Endodermal cell (in vitro differentiated cells): ENCODE measurements around the gene NSL1. TPM values are rescaled to one million over a fixed set of nuclear protein-coding genes. Genes with fewer than 3 reads are reported as not detected.
A peak's percentile ranks its signal among the peaks of the same experiment; 100 is the strongest.
"Not testable (repeated sequence)": the region's sequence is repeated elsewhere in the genome, so short reads cannot be mapped to it uniquely, and the experiment has no call there.

ENCODE experiments used
- DNase-seq: peaks from one replicate; pipeline ENCODE4 v3.0.0-alpha.2; 2017
- H3K27ac ChIP-seq: 2 replicates; pipeline ENCODE4 v1.5.1; 2013; ENCODE audit warnings: mild to moderate bottlenecking, low read depth, low read length, moderate library complexity
- H3K27me3 ChIP-seq: 2 replicates; pipeline ENCODE4 v1.6.1; 2013; ENCODE audit warnings: mild to moderate bottlenecking, low read length, moderate library complexity; ENCODE audit not compliant: insufficient read depth, control insufficient read depth, poor library complexity, severe bottlenecking
- H3K36me3 ChIP-seq: 2 replicates; pipeline ENCODE4 v1.7.0; 2013; ENCODE audit warnings: mild to moderate bottlenecking, low read length, moderate library complexity; ENCODE audit not compliant: control insufficient read depth, insufficient read depth
- H3K4me1 ChIP-seq: one replicate; pipeline ENCODE4 v1.7.0; 2013; ENCODE audit warnings: low read length; ENCODE audit not compliant: control insufficient read depth, insufficient read depth
- H3K4me3 ChIP-seq: 2 replicates; pipeline ENCODE4 v1.5.1; 2013; ENCODE audit warnings: mild to moderate bottlenecking, low read length, moderate library complexity
- H3K9ac ChIP-seq: 2 replicates; pipeline ENCODE4 v1.6.1; 2013; ENCODE audit warnings: mild to moderate bottlenecking, low read length, moderate library complexity; ENCODE audit not compliant: poor library complexity, severe bottlenecking; ENCODE audit errors: extremely low read depth
- H3K9me3 ChIP-seq: 2 replicates; pipeline ENCODE4 v1.6.1; 2013; ENCODE audit warnings: mild to moderate bottlenecking, low read length, moderate library complexity; ENCODE audit not compliant: control insufficient read depth
- H3K27ac Mint-ChIP-seq: 2 replicates; pipeline ENCODE4 v1.8.0; 2020; ENCODE audit warnings: mixed read lengths
- H3K27me3 Mint-ChIP-seq: 2 replicates; pipeline ENCODE4 v1.8.0; 2021; ENCODE audit warnings: mild to moderate bottlenecking, mixed read lengths; ENCODE audit not compliant: insufficient read depth
- H3K36me3 Mint-ChIP-seq: 2 replicates; pipeline ENCODE4 v1.8.0; 2020; ENCODE audit warnings: low read depth, mixed read lengths
- H3K4me1 Mint-ChIP-seq: 2 replicates; pipeline ENCODE4 v1.8.0; 2020; ENCODE audit warnings: mixed read lengths
- H3K4me3 Mint-ChIP-seq: 2 replicates; pipeline ENCODE4 v1.8.0; 2020; ENCODE audit warnings: mild to moderate bottlenecking, moderate library complexity, mixed read lengths
- H3K9me3 Mint-ChIP-seq: 2 replicates; pipeline ENCODE4 v1.8.0; 2020; ENCODE audit warnings: mild to moderate bottlenecking, mixed read lengths
- WGBS, 2 experiments: methylation state at CpG; one replicate each; pipeline versions ENCODE4 v1.1.5 to v1.1.7; 2013; ENCODE audit warnings: missing lambda C conversion rate in 2 of 2, mixed read lengths in 1 of 2; ENCODE audit not compliant: insufficient coverage in 1 of 2, insufficient read length in 1 of 2; 5-methylcytosine and 5-hydroxymethylcytosine counted together
- total RNA-seq, 2 donors: library from RNA; stranded (reverse); fragmentation: NEBNext Ultra II Directional in 1 of 2; extraction: Animal tissue kit (Norgen Biotek cat#: 25700) in 1 of 2; gene quantifications; 2 replicates in 1 of 2; 3 replicates in 1 of 2; pipeline ENCODE4 v1.2.1, GENCODE V29; 2021
- TF ChIP-seq, protein P1 (sequence below): fragments of 200-600 bp; sonication (generic); conservative IDR thresholded peaks from 2 replicates; pipeline ENCODE4 v1.5.0; 2021; ENCODE audit warnings: antibody characterized with exemption, mild to moderate bottlenecking

Gene NSL1
- total RNA-seq, 2 donors from 2014 or later, result 47.6 to 57.7 TPM

DNA sequence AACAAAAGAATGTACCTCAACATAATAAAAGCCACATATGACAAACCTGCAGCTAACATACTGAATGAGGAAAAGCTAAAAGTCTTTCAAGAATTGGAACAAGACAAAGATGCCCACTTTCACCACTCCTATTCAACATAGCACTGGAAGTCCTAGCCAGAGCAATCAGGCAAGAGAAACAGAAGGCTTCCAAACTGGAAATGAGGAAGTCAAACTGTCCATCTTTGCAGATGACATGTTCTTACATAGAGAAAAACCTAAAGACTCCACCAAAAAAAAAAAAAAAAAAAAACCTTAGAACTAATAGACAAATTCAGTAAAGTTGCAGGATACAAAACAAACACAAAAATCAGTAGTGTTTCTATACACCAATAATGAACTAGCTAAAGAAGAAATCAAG, 20.2 kb downstream of the NSL1 start:
- no peaks in the 10 kb centered on the region for H3K4me1 Mint-ChIP-seq
- peaks cover 41% of the 10 kb centered on the region for H3K9me3 Mint-ChIP-seq

GRCh38 chr1:212769459-212770167, 22.0 kb downstream of the NSL1 start:
- DNase-seq, result no peak
- peaks cover 81% of the 10 kb centered on the region for H3K36me3 Mint-ChIP-seq
- WGBS, 2 experiments, result 100% methylated on average over 1 of the region's 1 CpG; no CpG with 5 or more reads in 1 of the 2 experiments
- Histone ChIP-seq H3K4me1 (no peaks in the 10 kb centered on the region), H3K36me3 (peaks cover 51% of the 10 kb centered on the region), H3K9ac (no peak overlapping the region), H3K9me3 (peaks cover 56% of the 10 kb centered on the region), H3K27ac (no peak overlapping the region), H3K27me3 (no peaks in the 10 kb centered on the region), H3K4me3 (peak overlapping the region; percentile 54)
- no peaks in the 10 kb centered on the region for H3K27me3 Mint-ChIP-seq
- peaks cover 43% of the 10 kb centered on the region for H3K9me3 Mint-ChIP-seq
- H3K27ac Mint-ChIP-seq, result no peak overlapping the region
- H3K4me1 Mint-ChIP-seq, result no peaks in the 10 kb centered on the region
- TF ChIP-seq, protein P1, sequence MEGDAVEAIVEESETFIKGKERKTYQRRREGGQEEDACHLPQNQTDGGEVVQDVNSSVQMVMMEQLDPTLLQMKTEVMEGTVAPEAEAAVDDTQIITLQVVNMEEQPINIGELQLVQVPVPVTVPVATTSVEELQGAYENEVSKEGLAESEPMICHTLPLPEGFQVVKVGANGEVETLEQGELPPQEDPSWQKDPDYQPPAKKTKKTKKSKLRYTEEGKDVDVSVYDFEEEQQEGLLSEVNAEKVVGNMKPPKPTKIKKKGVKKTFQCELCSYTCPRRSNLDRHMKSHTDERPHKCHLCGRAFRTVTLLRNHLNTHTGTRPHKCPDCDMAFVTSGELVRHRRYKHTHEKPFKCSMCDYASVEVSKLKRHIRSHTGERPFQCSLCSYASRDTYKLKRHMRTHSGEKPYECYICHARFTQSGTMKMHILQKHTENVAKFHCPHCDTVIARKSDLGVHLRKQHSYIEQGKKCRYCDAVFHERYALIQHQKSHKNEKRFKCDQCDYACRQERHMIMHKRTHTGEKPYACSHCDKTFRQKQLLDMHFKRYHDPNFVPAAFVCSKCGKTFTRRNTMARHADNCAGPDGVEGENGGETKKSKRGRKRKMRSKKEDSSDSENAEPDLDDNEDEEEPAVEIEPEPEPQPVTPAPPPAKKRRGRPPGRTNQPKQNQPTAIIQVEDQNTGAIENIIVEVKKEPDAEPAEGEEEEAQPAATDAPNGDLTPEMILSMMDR, result no peak
- H3K4me3 Mint-ChIP-seq, result no peak overlapping the region

More for the DNA sequence above, 20.2 kb downstream of the NSL1 start:
- H3K27ac Mint-ChIP-seq, result no peak overlapping the region
- Histone ChIP-seq H3K27ac (no peak overlapping the region), H3K36me3 (peaks cover 63% of the 10 kb centered on the region), H3K9ac (no peak overlapping the region), H3K4me3 (no peak overlapping the region), H3K27me3 (no peaks in the 10 kb centered on the region), H3K9me3 (peaks cover 52% of the 10 kb centered on the region), H3K4me1 (no peaks in the 10 kb centered on the region)
- peaks cover 80% of the 10 kb centered on the region for H3K36me3 Mint-ChIP-seq
- H3K27me3 Mint-ChIP-seq, result no peaks in the 10 kb centered on the region
- TF ChIP-seq, protein P1, result no peak
- no peak for DNase-seq
- no peak overlapping the region for H3K4me3 Mint-ChIP-seq

- Mint-ChIP-seq H3K36me3 (peaks cover 58% of the 10 kb centered on the region), H3K4me1 (peaks cover 17% of the 10 kb centered on the region), H3K9me3 (peaks cover 43% of the 10 kb centered on the region)
- Histone ChIP-seq H3K9me3 (peaks cover 48% of the 10 kb centered on the region), H3K36me3 (peaks cover 27% of the 10 kb centered on the region)
- H3K4me3 ChIP-seq, H3K4me3 Mint-ChIP-seq, H3K27ac Mint-ChIP-seq, H3K9ac ChIP-seq, H3K4me1 ChIP-seq, H3K27ac ChIP-seq, H3K27me3 Mint-ChIP-seq, DNase-seq, H3K27me3 ChIP-seq: not testable (repeated sequence)
- WGBS, 2 experiments, result 76% methylated on average over 2 of the region's 2 CpGs; no CpG with 5 or more reads in 1 of the 2 experiments
Measured at GRCh38 chr1:212766825-212767224, 24.8 kb downstream of the NSL1 start.

DNA sequence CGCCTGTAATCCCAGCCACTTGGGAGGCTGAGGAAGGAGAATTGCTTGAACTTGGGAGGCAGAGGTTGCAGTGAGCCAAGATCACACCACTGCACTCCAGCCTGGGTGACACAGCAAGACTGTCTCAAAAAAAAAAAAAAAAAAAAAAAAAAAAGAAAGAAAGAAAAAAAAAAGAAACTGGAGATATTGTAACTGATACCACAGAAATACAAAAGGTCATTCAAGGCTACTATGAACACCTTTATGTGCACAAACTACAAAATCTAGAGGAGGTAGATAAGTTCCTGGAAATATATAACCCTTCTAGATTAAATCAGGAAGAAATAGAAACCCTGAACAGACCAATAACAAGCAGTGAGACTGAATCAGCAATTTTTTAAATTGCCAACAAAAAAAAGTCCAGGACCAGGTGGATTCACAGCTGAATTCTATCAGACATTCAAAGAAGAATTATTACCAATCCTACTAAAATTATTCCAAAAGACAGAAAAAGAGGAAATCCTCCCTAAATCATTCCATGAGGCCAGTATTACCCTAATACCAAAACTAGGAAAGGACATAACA, 26.8 kb downstream of the NSL1 start:
- Histone ChIP-seq H3K9me3 (peaks cover 35% of the 10 kb centered on the region), H3K36me3 (peaks cover 18% of the 10 kb centered on the region)
- H3K27me3 Mint-ChIP-seq, DNase-seq, H3K4me1 ChIP-seq, H3K4me3 Mint-ChIP-seq, H3K4me3 ChIP-seq, H3K27ac ChIP-seq, H3K27me3 ChIP-seq, H3K9ac ChIP-seq, H3K27ac Mint-ChIP-seq: not testable (repeated sequence)
- Mint-ChIP-seq H3K9me3 (peaks cover 32% of the 10 kb centered on the region), H3K4me1 (peaks cover 17% of the 10 kb centered on the region), H3K36me3 (peaks cover 41% of the 10 kb centered on the region)
- 87% methylated on average over 1 of the region's 1 CpG; no CpG with 5 or more reads in 1 of the 2 experiments for WGBS, 2 experiments
